ENCODE data around the gene DEFB125. TPM values are rescaled to one million over a fixed set of nuclear protein-coding genes. Genes with fewer than 3 reads are reported as not detected.

DEFB125 gene
- not detected for total RNA-seq

DNA sequence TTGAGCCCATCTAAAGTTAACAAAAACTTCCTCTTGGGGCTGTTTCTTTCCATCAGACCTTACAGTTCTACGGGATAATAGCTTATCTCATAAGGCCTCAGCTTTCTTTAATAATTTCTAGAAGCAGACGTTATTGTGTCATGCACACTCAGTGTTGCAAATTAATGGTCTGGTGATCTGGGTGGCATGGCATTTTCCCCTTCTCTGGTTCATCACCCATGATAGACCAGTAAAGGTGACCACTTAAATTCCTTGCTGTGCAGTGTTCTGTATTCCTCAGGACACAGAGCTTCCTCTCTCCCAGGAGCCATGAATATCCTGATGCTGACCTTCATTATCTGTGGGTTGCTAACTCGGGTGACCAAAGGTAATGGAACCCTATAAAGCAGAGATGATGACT is at the start of gene DEFB125:
Gene DEFB125, plus strand, starts transcription at position 272 of the 400 bp plus-strand sequence. Its CDS starts 38 bp downstream, at position 310.
- TF ChIP-seq CTCF (IDR thresholded peaks at IDR 0.05; ENCODE audit: low read depth) = no peak

DNA sequence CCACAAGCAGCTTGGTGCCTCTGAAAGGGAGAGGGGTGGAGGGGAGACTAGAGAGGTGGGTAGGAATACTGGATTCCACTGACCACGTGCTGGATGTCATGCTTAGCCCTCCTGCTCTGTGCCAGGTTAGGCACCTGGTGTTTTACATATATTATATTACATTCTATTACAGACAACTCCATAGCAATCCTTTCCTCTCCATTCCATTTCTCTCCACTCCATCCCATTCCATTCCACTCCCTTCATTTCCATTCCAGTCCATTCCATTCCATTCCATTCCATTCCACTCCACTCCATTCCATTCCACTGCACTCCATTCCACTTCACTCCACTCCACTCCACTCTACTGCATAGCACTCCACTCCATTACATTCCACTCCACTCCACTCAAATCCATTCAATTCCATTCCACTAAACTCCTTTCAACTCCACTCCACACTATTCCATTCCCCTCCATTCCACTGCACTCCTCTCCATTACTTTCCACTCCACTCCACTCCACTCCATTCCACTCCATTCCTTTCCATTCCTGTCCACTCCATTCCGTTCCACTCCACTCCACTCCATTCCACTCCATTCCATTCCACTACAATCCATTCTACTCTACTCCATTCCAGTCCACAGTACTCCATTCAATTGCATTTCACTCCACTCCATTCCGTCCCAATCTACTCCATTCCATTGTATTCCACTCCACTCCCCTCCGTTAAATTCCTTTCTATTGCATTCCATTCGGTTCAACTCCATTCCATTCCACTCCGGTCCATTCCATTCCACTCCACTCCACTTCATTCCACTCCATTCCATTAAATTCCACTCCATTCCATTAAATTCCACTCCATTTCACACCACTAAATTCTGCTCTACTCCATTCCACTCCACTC is 27.2 kb upstream of the DEFB125 start:
- TF ChIP-seq CTCF (IDR thresholded peaks at IDR 0.05; ENCODE audit: low read depth) = no peak

GRCh38 chr20:61230-61629 is 26.2 kb upstream of the DEFB125 start:
- no peak for TF ChIP-seq CTCF (IDR thresholded peaks at IDR 0.05; ENCODE audit: low read depth)

- no peak for TF ChIP-seq CTCF (IDR thresholded peaks at IDR 0.05; ENCODE audit: low read depth)
Observed at GRCh38 chr20:61757-62156, 25.7 kb upstream of the DEFB125 start.

GRCh38 chr20:62487-62886 is 25.0 kb upstream of the DEFB125 start:
- TF ChIP-seq CTCF (IDR thresholded peaks at IDR 0.05; ENCODE audit: low read depth) = no peak

DNA sequence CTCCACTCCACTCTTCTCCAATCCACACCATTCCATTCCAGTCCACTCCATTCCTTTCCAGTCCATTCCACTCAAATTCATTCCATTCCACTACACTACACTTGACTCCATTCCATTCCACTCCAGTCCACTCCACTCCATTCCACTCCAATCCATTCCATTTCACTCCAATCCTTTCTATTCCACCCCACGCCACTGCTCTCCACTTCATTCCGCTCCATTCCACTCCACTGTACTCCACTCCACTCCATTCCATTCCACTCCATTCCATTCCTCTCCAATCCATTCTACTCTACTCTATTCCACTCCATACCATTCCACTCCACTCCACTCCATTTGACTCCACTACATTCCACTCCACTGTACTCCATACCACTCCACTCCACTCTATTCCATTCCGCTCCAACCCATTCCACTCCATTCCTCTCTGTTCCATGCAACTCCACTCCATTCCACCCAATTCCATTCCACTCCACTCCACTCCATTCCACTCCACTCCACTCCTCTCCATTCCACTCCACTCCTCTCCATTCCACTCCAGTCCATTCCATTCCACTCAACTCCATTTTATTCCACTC is 23.4 kb upstream of the DEFB125 start:
- TF ChIP-seq CTCF (IDR thresholded peaks at IDR 0.05; ENCODE audit: low read depth) = no peak

- no peak for TF ChIP-seq CTCF (IDR thresholded peaks at IDR 0.05; ENCODE audit: low read depth)
Observed at GRCh38 chr20:64766-65322, 22.6 kb upstream of the DEFB125 start.
